Hepatocyte (in vitro differentiated cells): ENCODE data around the gene NTF3.

ENCODE experiments used
- EZH2 ChIP-seq: fragments of 200-600 bp; sonication (generic); IDR thresholded peaks from 2 replicates; pipeline ENCODE4 v1.6.1; 2016; ENCODE audit warnings: antibody characterized with exemption, mild to moderate bottlenecking, borderline replicate concordance
- TF ChIP-seq, protein P1 (sequence below): fragments of 200-600 bp; sonication (generic); IDR thresholded peaks from 2 replicates; pipeline ENCODE4 v1.5.1; 2016; ENCODE audit warnings: antibody characterized with exemption, mild to moderate bottlenecking; ENCODE audit not compliant: poor library complexity

DNA sequence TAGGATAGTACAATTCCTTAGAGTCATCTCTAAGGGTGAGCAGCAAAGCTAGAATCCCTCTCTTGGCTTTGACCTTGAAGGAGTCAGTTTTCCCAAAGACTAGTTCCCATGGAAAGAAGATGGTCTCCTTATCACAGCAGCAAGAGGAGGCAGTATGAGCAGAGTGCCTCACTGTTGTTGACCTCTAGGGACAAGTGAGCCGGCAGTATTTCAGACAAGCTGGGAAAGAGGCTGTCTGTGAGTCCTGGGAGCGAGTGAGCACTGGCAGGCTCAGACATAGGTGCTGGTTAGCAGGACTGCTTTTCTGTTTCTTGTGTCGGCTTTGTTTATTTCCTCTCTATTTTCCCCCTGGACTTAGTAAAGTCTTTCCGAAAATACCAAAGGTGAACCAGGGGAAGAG is 60.7 kb downstream of the NTF3 start:
- TF ChIP-seq, protein P1, sequence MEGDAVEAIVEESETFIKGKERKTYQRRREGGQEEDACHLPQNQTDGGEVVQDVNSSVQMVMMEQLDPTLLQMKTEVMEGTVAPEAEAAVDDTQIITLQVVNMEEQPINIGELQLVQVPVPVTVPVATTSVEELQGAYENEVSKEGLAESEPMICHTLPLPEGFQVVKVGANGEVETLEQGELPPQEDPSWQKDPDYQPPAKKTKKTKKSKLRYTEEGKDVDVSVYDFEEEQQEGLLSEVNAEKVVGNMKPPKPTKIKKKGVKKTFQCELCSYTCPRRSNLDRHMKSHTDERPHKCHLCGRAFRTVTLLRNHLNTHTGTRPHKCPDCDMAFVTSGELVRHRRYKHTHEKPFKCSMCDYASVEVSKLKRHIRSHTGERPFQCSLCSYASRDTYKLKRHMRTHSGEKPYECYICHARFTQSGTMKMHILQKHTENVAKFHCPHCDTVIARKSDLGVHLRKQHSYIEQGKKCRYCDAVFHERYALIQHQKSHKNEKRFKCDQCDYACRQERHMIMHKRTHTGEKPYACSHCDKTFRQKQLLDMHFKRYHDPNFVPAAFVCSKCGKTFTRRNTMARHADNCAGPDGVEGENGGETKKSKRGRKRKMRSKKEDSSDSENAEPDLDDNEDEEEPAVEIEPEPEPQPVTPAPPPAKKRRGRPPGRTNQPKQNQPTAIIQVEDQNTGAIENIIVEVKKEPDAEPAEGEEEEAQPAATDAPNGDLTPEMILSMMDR: no peak
- no peak for TF ChIP-seq EZH2
